SK-N-SH treated with all-trans-retinoic acid at 6 μM for 48 hours (cell line): Measurements from ENCODE around the gene SLC2A4RG.

Source experiments
- ATAC-seq: fragments of 200-7000 bp; cut with Tn5 transposase; 3 replicates; pipeline ENCODE4 v1.9.1; 2020; ENCODE audit warnings: mild to moderate bottlenecking, moderate library complexity
- BACH2 ChIP-seq: fragments of 250-450 bp; sonication (Bioruptor Pico); IDR thresholded peaks from 2 replicates; pipeline ENCODE4 v1.9.0; 2021; ENCODE audit warnings: mild to moderate bottlenecking, borderline replicate concordance
- CREB5 ChIP-seq: fragments of 250-450 bp; sonication (Bioruptor Pico); IDR thresholded peaks from 2 replicates; pipeline ENCODE4 v1.5.1; 2020; ENCODE audit warnings: low read depth, mild to moderate bottlenecking, moderate library complexity
- ESRRG ChIP-seq: fragments of 250-450 bp; sonication (Bioruptor Pico); IDR thresholded peaks from 2 replicates; pipeline ENCODE4 v1.6.1; 2021; ENCODE audit warnings: mild to moderate bottlenecking
- GLIS3 ChIP-seq: fragments of 250-450 bp; sonication (Bioruptor Pico); IDR thresholded peaks from 2 replicates; pipeline ENCODE4 v1.5.0; 2020; ENCODE audit warnings: mild to moderate bottlenecking, moderate library complexity
- ISL1 ChIP-seq: fragments of 250-450 bp; sonication (Bioruptor Pico); IDR thresholded peaks from 2 replicates; pipeline ENCODE4 v2.1.2; 2022; ENCODE audit warnings: mild to moderate bottlenecking, moderate library complexity
- OSR1 ChIP-seq: fragments of 250-450 bp; sonication (Bioruptor Pico); IDR thresholded peaks from 2 replicates; pipeline ENCODE4 v1.8.0; 2022; ENCODE audit warnings: moderate library complexity, mild to moderate bottlenecking, inconsistent platforms
- PATZ1 ChIP-seq: fragments of 250-450 bp; sonication (Bioruptor Pico); IDR thresholded peaks from 2 replicates; pipeline ENCODE4 v1.8.0; 2020; ENCODE audit warnings: mild to moderate bottlenecking, moderate library complexity, borderline replicate concordance
- PPARA ChIP-seq: fragments of 250-450 bp; sonication (Bioruptor Pico); IDR thresholded peaks from 2 replicates; pipeline ENCODE4 v1.5.0; 2020; ENCODE audit warnings: mild to moderate bottlenecking, borderline replicate concordance
- RARB ChIP-seq: fragments of 250-450 bp; sonication (Bioruptor Pico); IDR thresholded peaks from 2 replicates; pipeline ENCODE4 v1.8.0; 2021; ENCODE audit warnings: mild to moderate bottlenecking, moderate library complexity
- TCF4 ChIP-seq: fragments of 250-450 bp; sonication (Bioruptor Pico); IDR thresholded peaks from 2 replicates; pipeline ENCODE4 v1.8.0; 2021; ENCODE audit warnings: mild to moderate bottlenecking, moderate library complexity, borderline replicate concordance
- TOX ChIP-seq: fragments of 250-450 bp; sonication (Bioruptor Pico); IDR thresholded peaks from 2 replicates; pipeline ENCODE4 v1.8.0; 2021; ENCODE audit warnings: mild to moderate bottlenecking, moderate library complexity, borderline replicate concordance
- TSHZ2 ChIP-seq: fragments of 250-450 bp; sonication (Bioruptor Pico); IDR thresholded peaks from 2 replicates; pipeline ENCODE4 v1.5.0; 2020; ENCODE audit warnings: mild to moderate bottlenecking, moderate library complexity
- ZC3H10 ChIP-seq: fragments of 250-450 bp; sonication (Bioruptor Pico); IDR thresholded peaks from 2 replicates; pipeline ENCODE4 v1.5.1; 2021; ENCODE audit warnings: mild to moderate bottlenecking, moderate library complexity
- ZFP3 ChIP-seq: fragments of 250-450 bp; sonication (Bioruptor Pico); IDR thresholded peaks from 2 replicates; pipeline ENCODE4 v1.5.0; 2020; ENCODE audit warnings: mild to moderate bottlenecking, moderate library complexity
- ZFP30 ChIP-seq: fragments of 450-650 bp; formaldehyde crosslinking; IDR thresholded peaks from 2 replicates; pipeline ENCODE4 v1.5.0; 2022; ENCODE audit warnings: mild to moderate bottlenecking, moderate library complexity
- ZNF565 ChIP-seq: fragments of 450-650 bp; formaldehyde crosslinking; conservative IDR thresholded peaks from 2 replicates; pipeline ENCODE4 v1.5.0; 2020; ENCODE audit warnings: low read depth, mild to moderate bottlenecking, moderate library complexity
- ZNF70 ChIP-seq: fragments of 450-650 bp; formaldehyde crosslinking; IDR thresholded peaks from 2 replicates; pipeline ENCODE4 v1.5.0; 2020; ENCODE audit warnings: mild to moderate bottlenecking, moderate library complexity
- ZNF8 ChIP-seq: fragments of 450-650 bp; formaldehyde crosslinking; IDR thresholded peaks from 2 replicates; pipeline ENCODE4 v1.5.0; 2020; ENCODE audit warnings: mild to moderate bottlenecking, moderate library complexity

Gene SLC2A4RG

GRCh38 chr20:63765082-63765873, 25.7 kb downstream of the SLC2A4RG start:
- no peak for ATAC-seq
- TF ChIP-seq PPARA (CRISPR knock-in tag) (no peak), ZFP3 (no peak)

- TF ChIP-seq ZFP3 (no peak), PATZ1 (no peak), BACH2 (CRISPR knock-in tag) (no peak)
- no peak for ATAC-seq
Measured at GRCh38 chr20:63765902-63766301, 26.3 kb downstream of the SLC2A4RG start.

GRCh38 chr20:63766695-63767426, 27.3 kb downstream of the SLC2A4RG start:
- no peak for ATAC-seq

GRCh38 chr20:63767456-63767855, 27.9 kb downstream of the SLC2A4RG start:
- TF ChIP-seq ZNF565 (CRISPR knock-in tag) (no peak), TOX (CRISPR knock-in tag) (no peak), ESRRG (no peak), ZNF8 (CRISPR knock-in tag) (no peak), ZFP30 (CRISPR knock-in tag) (no peak), TSHZ2 (CRISPR knock-in tag) (no peak), ZFP3 (no peak), ISL1 (CRISPR knock-in tag) (no peak), ZC3H10 (CRISPR knock-in tag) (no peak), GLIS3 (CRISPR knock-in tag) (no peak), CREB5 (CRISPR knock-in tag) (no peak), ZNF70 (CRISPR knock-in tag) (no peak), OSR1 (no peak), BACH2 (CRISPR knock-in tag) (no peak), RARB (CRISPR knock-in tag) (no peak)
- TF ChIP-seq, all 23 proteins: peak for 0
- ATAC-seq: no peak; the same call in 2 of the 3 replicates

More at GRCh38 chr20:63766695-63767426, 27.3 kb downstream of the SLC2A4RG start:
- TF ChIP-seq TCF4 (CRISPR knock-in tag): no peak
- TF ChIP-seq ZFP30 (CRISPR knock-in tag): no peak
- no peak for TF ChIP-seq GLIS3 (CRISPR knock-in tag)

GRCh38 chr20:63767886-63768285, 28.3 kb downstream of the SLC2A4RG start:
- TF ChIP-seq TCF4 (CRISPR knock-in tag) (no peak), ESRRG (no peak), ISL1 (CRISPR knock-in tag) (no peak)
- ATAC-seq: no peak
